Transverse colon (tissue), 4 donors: ENCODE results near the gene SCYGR4. TPM values are rescaled to one million over a fixed set of nuclear protein-coding genes. Genes with fewer than 3 reads are reported as not detected.

Experiments used
- DNase-seq: peaks from one replicate; pipeline ENCODE4 v3.0.0-alpha.2; 2019
- H3K27ac ChIP-seq, 4 donors: fragments of 200-600 bp; sonication (generic); 2 replicates each; pipeline ENCODE4 v1.5.1; 2016 to 2018; ENCODE audit warnings: inconsistent platforms in 4 of 4
- H3K27me3 ChIP-seq: fragments of 200-600 bp; sonication (generic); 2 replicates; pipeline ENCODE4 v1.5.1; 2017; ENCODE audit warnings: inconsistent platforms
- H3K36me3 ChIP-seq, 4 donors: fragments of 200-600 bp; sonication (generic); 2 replicates each; pipeline ENCODE4 v1.5.1; 2017 to 2019; ENCODE audit warnings: inconsistent platforms in 4 of 4
- H3K4me1 ChIP-seq, 4 donors: fragments of 200-600 bp; sonication (generic); 2 replicates each; pipeline ENCODE4 v1.5.1; 2017 to 2020; ENCODE audit warnings: inconsistent platforms in 4 of 4
- H3K4me3 ChIP-seq, 4 donors: fragments of 200-600 bp; sonication (generic); 1 replicate in 1 of 4; 2 replicates in 3 of 4; pipeline versions ENCODE4 v1.5.1 to v1.6.1; 2017 to 2019; ENCODE audit warnings: inconsistent platforms in 4 of 4
- H3K9me3 ChIP-seq, 2 donors: fragments of 200-600 bp; sonication (generic); 2 replicates each; pipeline ENCODE4 v1.5.1; 2017 to 2019; ENCODE audit warnings: inconsistent platforms in 2 of 2
- EP300 ChIP-seq: sonication (generic); formaldehyde crosslinking; IDR thresholded peaks from one replicate; pipeline ENCODE4 v1.6.1; 2017; ENCODE audit warnings: antibody characterized with exemption, low read depth
- POLR2A ChIP-seq: fragments of 450-650 bp; IDR thresholded peaks from one replicate; pipeline ENCODE4 v1.6.1; 2016; ENCODE audit warnings: antibody characterized with exemption, mild to moderate bottlenecking, moderate library complexity
- POLR2AphosphoS5 ChIP-seq, 3 donors: sonication (generic); formaldehyde crosslinking; IDR thresholded peaks; one replicate each; pipeline ENCODE4 v1.6.1; 2016; ENCODE audit warnings: antibody characterized with exemption in 3 of 3
- WGBS, 2 donors: methylation state at CpG; one replicate each; pipeline ENCODE4 v1.1.5; 2018; ENCODE audit warnings: low coverage in 1 of 2; 5-methylcytosine and 5-hydroxymethylcytosine counted together
- in situ Hi-C, 4 donors: fragments of 200-750 bp; cut with MboI; loops; one replicate each; pipeline versions ENCODE4 v1.15.0 to v1.15.1; 2017; ENCODE audit warnings: low sequenced_read_pairs in 3 of 4, low pct_ligation_motif_present in 1 of 4, low pct_unique_long_range_greater_than_20kb in 1 of 4
- intact Hi-C: fragments of 100-400 bp; cut with DNase I; formaldehyde crosslinking; loops from one replicate; pipeline ENCODE4 v1.15.1; 2023; ENCODE audit warnings: low total_unique reads
- total RNA-seq, 4 donors: library from RNA; depleted of rRNA; stranded (reverse); fragments of >200 nt; gene quantifications; one replicate each; pipeline ENCODE4 v1.1.0, GENCODE V29; 2016
- TF ChIP-seq, protein P1 (sequence below), 5 experiments: fragments of 200-600 bp in 3 of 5; fragments of 450-650 bp in 2 of 5; sonication (generic) in 3 of 5; IDR thresholded peaks; 1 replicate in 2 of 5; 2 replicates in 3 of 5; pipeline ENCODE4 v1.5.1; 2016 to 2017; ENCODE audit warnings: antibody characterized with exemption in 5 of 5, inconsistent platforms in 3 of 5, mild to moderate bottlenecking in 2 of 5, moderate library complexity in 1 of 5

Gene SCYGR4
- total RNA-seq, 4 donors from 2014 or later: not detected

DNA sequence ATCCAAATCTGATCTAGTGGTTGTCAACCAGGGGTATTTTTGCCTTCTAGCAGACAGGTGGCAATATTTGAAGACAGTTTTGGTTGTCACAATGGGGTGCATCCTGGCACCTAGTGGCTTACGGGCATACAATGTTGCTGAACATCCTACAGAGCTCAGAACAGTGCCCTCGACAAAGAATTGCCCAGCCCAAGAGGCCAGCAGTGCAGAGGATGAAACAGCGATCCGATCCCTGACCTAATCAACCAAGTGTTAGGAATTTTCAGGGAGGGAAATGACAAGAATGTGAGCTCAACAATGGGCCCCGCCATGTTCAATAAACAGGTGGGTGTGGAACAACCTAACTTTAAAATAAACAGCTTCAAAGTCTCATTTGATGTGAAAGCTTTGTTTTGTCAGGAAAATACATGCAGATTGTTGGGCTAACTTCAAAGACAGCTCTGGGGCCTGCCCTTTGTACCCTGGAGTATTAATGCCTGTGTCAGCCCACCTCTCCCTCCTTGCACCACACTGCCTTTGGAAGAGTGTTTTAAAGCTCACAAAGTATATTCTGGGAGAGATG, 26.8 kb downstream of the SCYGR4 start:
- in situ Hi-C loops: no loop called here
- 72% methylated on average over 5 of the region's 5 CpGs; no CpG with 5 or more reads in 1 of the 2 donors for WGBS, 2 donors

DNA sequence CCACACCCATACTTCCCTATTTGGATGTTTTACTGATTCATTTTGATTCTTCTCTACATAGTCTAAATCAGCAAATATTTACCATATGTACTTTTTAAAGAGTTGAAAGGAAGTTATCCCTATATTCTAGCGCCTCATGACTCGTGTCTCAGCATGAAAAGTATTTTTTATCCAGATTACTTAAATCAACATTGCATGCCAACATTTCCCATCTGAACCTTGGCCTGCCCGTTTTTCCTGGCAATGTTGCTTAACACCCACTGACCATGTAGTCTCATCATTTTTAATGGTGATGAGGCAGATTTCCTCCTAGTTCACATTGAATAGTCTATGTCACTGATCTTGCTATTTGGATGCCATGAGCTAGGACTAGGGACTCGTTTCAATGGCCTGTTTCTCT, 36.1 kb downstream of the SCYGR4 start:
- H3K27ac ChIP-seq: no peak overlapping the region
- 24 to 31% methylated on average over 4 of the region's 4 CpGs for WGBS, 2 donors
- peaks cover 0 to 7% (median 2%) of the 10 kb centered on the region in 4 donors for H3K4me1 ChIP-seq
- TF ChIP-seq EP300: no peak
- no peak for TF ChIP-seq POLR2A
- TF ChIP-seq, protein P1, sequence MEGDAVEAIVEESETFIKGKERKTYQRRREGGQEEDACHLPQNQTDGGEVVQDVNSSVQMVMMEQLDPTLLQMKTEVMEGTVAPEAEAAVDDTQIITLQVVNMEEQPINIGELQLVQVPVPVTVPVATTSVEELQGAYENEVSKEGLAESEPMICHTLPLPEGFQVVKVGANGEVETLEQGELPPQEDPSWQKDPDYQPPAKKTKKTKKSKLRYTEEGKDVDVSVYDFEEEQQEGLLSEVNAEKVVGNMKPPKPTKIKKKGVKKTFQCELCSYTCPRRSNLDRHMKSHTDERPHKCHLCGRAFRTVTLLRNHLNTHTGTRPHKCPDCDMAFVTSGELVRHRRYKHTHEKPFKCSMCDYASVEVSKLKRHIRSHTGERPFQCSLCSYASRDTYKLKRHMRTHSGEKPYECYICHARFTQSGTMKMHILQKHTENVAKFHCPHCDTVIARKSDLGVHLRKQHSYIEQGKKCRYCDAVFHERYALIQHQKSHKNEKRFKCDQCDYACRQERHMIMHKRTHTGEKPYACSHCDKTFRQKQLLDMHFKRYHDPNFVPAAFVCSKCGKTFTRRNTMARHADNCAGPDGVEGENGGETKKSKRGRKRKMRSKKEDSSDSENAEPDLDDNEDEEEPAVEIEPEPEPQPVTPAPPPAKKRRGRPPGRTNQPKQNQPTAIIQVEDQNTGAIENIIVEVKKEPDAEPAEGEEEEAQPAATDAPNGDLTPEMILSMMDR (IDR thresholded peaks at IDR 0.05): no peak
- no peak for TF ChIP-seq POLR2AphosphoS5 (IDR thresholded peaks at IDR 0.05)
- H3K27me3 ChIP-seq: no peaks in the 10 kb centered on the region
- no peaks in the 10 kb centered on the region for H3K36me3 ChIP-seq
- intact Hi-C loops (no loop called here), in situ Hi-C loops (loop anchor here in 2 of 4 donors (25.0 kb wide), 2 partner anchors 109 to 209 kb away; partner anchors contain the start of gene DAW1 (in 1 of the 2))
- H3K9me3 ChIP-seq: no peaks in the 10 kb centered on the region
- H3K4me3 ChIP-seq: no peak overlapping the region
- no peak for DNase-seq

More for the DNA sequence above, 26.8 kb downstream of the SCYGR4 start:
- intact Hi-C loops: no loop called here
- no peaks in the 10 kb centered on the region for H3K27me3 ChIP-seq
- no peak overlapping the region for H3K4me3 ChIP-seq
- TF ChIP-seq, protein P1 (IDR thresholded peaks at IDR 0.05): no peak
- TF ChIP-seq POLR2AphosphoS5 (IDR thresholded peaks at IDR 0.05) (no peak), POLR2A (no peak)
- H3K36me3 ChIP-seq: no peaks in the 10 kb centered on the region
- H3K9me3 ChIP-seq: no peaks in the 10 kb centered on the region
- no peaks in the 10 kb centered on the region for H3K4me1 ChIP-seq
- H3K27ac ChIP-seq: no peak overlapping the region
- DNase-seq: no peak

DNA sequence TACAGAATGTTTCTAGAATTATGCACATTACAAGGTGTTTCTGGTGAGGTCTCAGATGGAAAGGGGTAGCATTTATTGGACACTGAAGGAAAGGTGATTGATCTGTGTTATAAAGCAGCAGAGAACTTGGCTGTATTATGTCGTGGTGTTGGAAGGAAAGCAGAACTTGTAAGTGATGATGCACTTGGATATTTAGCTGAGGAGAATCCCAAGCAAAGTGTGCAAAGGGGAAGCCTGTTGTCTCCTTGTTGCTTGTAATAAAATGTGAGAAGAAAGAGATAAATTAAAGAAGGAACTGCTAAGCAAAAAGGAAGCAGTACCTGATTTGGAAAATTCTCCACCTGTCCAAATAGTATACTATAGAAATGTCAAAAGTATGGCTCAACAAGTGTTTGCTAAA, 37.1 kb downstream of the SCYGR4 start:
- peaks cover 0 to 10% (median 3%) of the 10 kb centered on the region in 4 donors for H3K4me1 ChIP-seq
- TF ChIP-seq POLR2AphosphoS5 (IDR thresholded peaks at IDR 0.05) (no peak), EP300 (no peak), POLR2A (no peak)
- TF ChIP-seq, protein P1 (IDR thresholded peaks at IDR 0.05): no peak
- no peak overlapping the region for H3K27ac ChIP-seq
- intact Hi-C loops (no loop called here), in situ Hi-C loops (loop anchor here in 2 of 4 donors (25.0 kb wide), 2 partner anchors 108 to 208 kb away; partner anchors contain the start of gene DAW1 (in 1 of the 2))
- DNase-seq: no peak
- no peak overlapping the region for H3K4me3 ChIP-seq
- no peaks in the 10 kb centered on the region for H3K9me3 ChIP-seq
- no peaks in the 10 kb centered on the region for H3K36me3 ChIP-seq
- WGBS, 2 donors: 65% methylated on average over 1 of the region's 1 CpG; no CpG with 5 or more reads in 1 of the 2 donors
- no peaks in the 10 kb centered on the region for H3K27me3 ChIP-seq

DNA sequence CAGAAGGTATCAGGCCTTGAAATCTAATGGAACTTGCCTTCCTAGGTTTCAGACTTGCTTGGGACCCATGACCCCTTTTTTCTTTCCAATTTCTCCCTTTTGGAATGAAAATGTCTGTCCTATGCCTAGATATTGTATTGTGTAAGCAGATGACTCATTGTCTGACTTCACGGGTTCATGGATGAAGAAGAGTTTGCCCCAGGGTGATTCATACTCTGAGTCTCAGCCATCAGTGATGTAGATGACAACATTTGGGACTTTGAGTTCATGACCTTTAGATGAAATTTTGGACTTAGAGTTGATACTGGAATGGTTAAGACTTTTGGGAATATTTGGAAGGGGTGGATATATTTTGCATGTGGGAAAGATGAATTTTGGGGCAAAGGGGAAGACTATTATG, 38.2 kb downstream of the SCYGR4 start:
- in situ Hi-C loops: loop anchor here in 2 of 4 donors (25.0 kb wide), 2 partner anchors 107 to 207 kb away; partner anchors contain the start of gene DAW1 (in 1 of the 2)

More for the DNA sequence above, 38.2 kb downstream of the SCYGR4 start:
- peaks cover 0 to 10% (median 3%) of the 10 kb centered on the region in 4 donors for H3K4me1 ChIP-seq
- no peak for DNase-seq
- H3K27me3 ChIP-seq: no peaks in the 10 kb centered on the region
- H3K9me3 ChIP-seq: no peaks in the 10 kb centered on the region
- no peak for TF ChIP-seq POLR2A
- TF ChIP-seq POLR2AphosphoS5 (IDR thresholded peaks at IDR 0.05): peak in 1 of 3 donors; percentile 30
- 29 to 44% methylated on average over 1 of the region's 1 CpG for WGBS, 2 donors
- H3K36me3 ChIP-seq: no peaks in the 10 kb centered on the region
- intact Hi-C loops: loop anchor here (5.0 kb wide), 2 partner anchors 112 to 183 kb away; partner anchors contain the start of gene AGFG1
- no peak overlapping the region for H3K4me3 ChIP-seq
- no peak overlapping the region for H3K27ac ChIP-seq
